H9 (cell line): Measurements from ENCODE around the gene AGPAT1. TPM values are rescaled to one million over a fixed set of nuclear protein-coding genes. Genes with fewer than 3 reads are reported as not detected.

Source experiments
- DNase-seq: peaks from one replicate; pipeline ENCODE4 v3.0.0-alpha.2; 2017
- H2AFZ ChIP-seq: one replicate; pipeline ENCODE4 v1.6.1; 2013; ENCODE audit warnings: mild to moderate bottlenecking, low read length, control low read depth, moderate library complexity
- H2AK5ac ChIP-seq: 2 replicates; pipeline ENCODE4 v1.6.1; 2013; ENCODE audit warnings: low read length, control low read depth, mixed read lengths; ENCODE audit not compliant: insufficient read length
- H2BK120ac ChIP-seq: one replicate; pipeline ENCODE4 v1.6.1; 2013; ENCODE audit warnings: low read depth, mild to moderate bottlenecking, low read length, control low read depth, inconsistent platforms; ENCODE audit not compliant: poor library complexity, severe bottlenecking
- H2BK12ac ChIP-seq: 2 replicates; pipeline ENCODE4 v1.6.1; 2013; ENCODE audit warnings: low read length, control low read depth, mixed read lengths, low read depth; ENCODE audit not compliant: insufficient read length
- H2BK15ac ChIP-seq: 2 replicates; pipeline ENCODE4 v1.6.1; 2013; ENCODE audit warnings: low read depth, low read length, control low read depth
- H2BK20ac ChIP-seq: one replicate; pipeline ENCODE4 v1.6.1; 2013; ENCODE audit warnings: low read depth, mild to moderate bottlenecking, low read length, control low read depth, inconsistent platforms; ENCODE audit not compliant: poor library complexity, severe bottlenecking
- H2BK5ac ChIP-seq: 2 replicates; pipeline ENCODE4 v1.6.1; 2013; ENCODE audit warnings: low read length, control low read depth, mixed read lengths; ENCODE audit not compliant: insufficient read length
- H3K14ac ChIP-seq: 2 replicates; pipeline ENCODE4 v1.6.1; 2013; ENCODE audit warnings: low read length, control low read depth; ENCODE audit not compliant: insufficient read depth
- H3K18ac ChIP-seq: 2 replicates; pipeline ENCODE4 v1.6.1; 2013; ENCODE audit warnings: low read depth, mild to moderate bottlenecking, mixed read lengths, low read length, control low read depth; ENCODE audit not compliant: insufficient read length
- H3K23ac ChIP-seq: 2 replicates; pipeline ENCODE4 v1.6.1; 2013; ENCODE audit warnings: low read length, control low read depth, mixed read lengths, low read depth; ENCODE audit not compliant: insufficient read length
- H3K23me2 ChIP-seq: 2 replicates; pipeline ENCODE4 v1.6.1; 2013; ENCODE audit warnings: low read depth, mild to moderate bottlenecking, mixed read lengths, low read length, control low read depth; ENCODE audit not compliant: insufficient read length, poor library complexity, severe bottlenecking
- H3K27ac ChIP-seq: 2 replicates; pipeline ENCODE4 v1.5.1; 2013; ENCODE audit warnings: low read length, control low read depth, mixed read lengths, low read depth; ENCODE audit not compliant: insufficient read length
- H3K27me3 ChIP-seq: 2 replicates; pipeline ENCODE4 v1.6.1; 2013; ENCODE audit warnings: low read length, control low read depth, inconsistent platforms; ENCODE audit not compliant: insufficient read depth
- H3K4ac ChIP-seq: 2 replicates; pipeline ENCODE4 v1.6.1; 2013; ENCODE audit warnings: low read depth, mild to moderate bottlenecking, control low read depth, inconsistent platforms, low read length, moderate library complexity
- H3K4me1 ChIP-seq: 2 replicates; pipeline ENCODE4 v1.6.1; 2013; ENCODE audit warnings: low read length, control low read depth, inconsistent platforms; ENCODE audit not compliant: insufficient read depth
- H3K4me2 ChIP-seq: 2 replicates; pipeline ENCODE4 v1.6.1; 2013; ENCODE audit warnings: low read length, control low read depth, mixed read lengths; ENCODE audit not compliant: insufficient read length, insufficient read depth
- H3K56ac ChIP-seq: 2 replicates; pipeline ENCODE4 v1.6.1; 2013; ENCODE audit warnings: low read depth, mild to moderate bottlenecking, mixed read lengths, low read length, control low read depth; ENCODE audit not compliant: insufficient read length
- H3K79me1 ChIP-seq: 2 replicates; pipeline ENCODE4 v1.6.1; 2013; ENCODE audit warnings: low read depth, mild to moderate bottlenecking, moderate library complexity, low read length, control low read depth, inconsistent platforms; ENCODE audit not compliant: insufficient read depth, poor library complexity, severe bottlenecking
- H3K79me2 ChIP-seq: 2 replicates; pipeline ENCODE4 v1.6.1; 2013; ENCODE audit warnings: low read length, control low read depth, inconsistent platforms; ENCODE audit not compliant: insufficient read depth
- H3K9ac ChIP-seq: 2 replicates; pipeline ENCODE4 v1.6.1; 2013; ENCODE audit warnings: low read length, control low read depth, mixed read lengths; ENCODE audit not compliant: insufficient read length; ENCODE audit errors: extremely low read depth
- H3K9me3 ChIP-seq: one replicate; pipeline ENCODE4 v1.6.1; 2013; ENCODE audit warnings: low read depth, low read length, inconsistent platforms; ENCODE audit not compliant: control insufficient read depth
- H3T11ph ChIP-seq: one replicate; pipeline ENCODE4 v1.6.1; 2013; ENCODE audit warnings: mild to moderate bottlenecking, low read length, control low read depth, inconsistent platforms
- H4K20me1 ChIP-seq: one replicate; pipeline ENCODE4 v1.6.1; 2013; ENCODE audit not compliant: control insufficient read depth, insufficient read length, insufficient read depth
- H4K5ac ChIP-seq: 2 replicates; pipeline ENCODE4 v1.6.1; 2013; ENCODE audit warnings: low read depth, mild to moderate bottlenecking, mixed read lengths, low read length, control low read depth; ENCODE audit not compliant: insufficient read length
- H4K8ac ChIP-seq: replicated peaks from 2 replicates; pipeline ENCODE4 v1.6.1; 2013; ENCODE audit warnings: low read length, control low read depth, mixed read lengths, low read depth; ENCODE audit not compliant: insufficient read length
- H4K91ac ChIP-seq: 2 replicates; pipeline ENCODE4 v1.6.1; 2013; ENCODE audit warnings: low read depth, mild to moderate bottlenecking, moderate library complexity, mixed read lengths, low read length, control low read depth; ENCODE audit not compliant: insufficient read length
- H3K27ac Mint-ChIP-seq, 3 experiments: 2 replicates in 2 of 3; 3 replicates in 1 of 3; pipeline ENCODE4 v1.8.0; 2020 to 2021; ENCODE audit warnings: mixed read lengths in 3 of 3, mild to moderate bottlenecking in 1 of 3, moderate library complexity in 1 of 3
- H3K27me3 Mint-ChIP-seq: 2 replicates; pipeline ENCODE4 v1.8.0; 2021; ENCODE audit warnings: low read depth, mild to moderate bottlenecking, moderate library complexity, mixed read lengths
- H3K36me3 Mint-ChIP-seq, 3 experiments: 2 replicates in 2 of 3; 3 replicates in 1 of 3; pipeline ENCODE4 v1.8.0; 2020 to 2021; ENCODE audit warnings: low read depth in 3 of 3, mixed read lengths in 3 of 3; ENCODE audit not compliant: insufficient read depth in 1 of 3
- H3K4me1 Mint-ChIP-seq, 2 experiments: 2 replicates each; pipeline ENCODE4 v1.8.0; 2020; ENCODE audit warnings: mixed read lengths in 2 of 2
- H3K4me3 Mint-ChIP-seq, 2 experiments: 2 replicates in 1 of 2; 3 replicates in 1 of 2; pipeline ENCODE4 v1.8.0; 2020 to 2021; ENCODE audit warnings: mild to moderate bottlenecking in 2 of 2, mixed read lengths in 2 of 2, moderate library complexity in 1 of 2
- H3K9me3 Mint-ChIP-seq, 2 experiments: 2 replicates in 1 of 2; 3 replicates in 1 of 2; pipeline ENCODE4 v1.8.0; 2020; ENCODE audit warnings: mild to moderate bottlenecking in 2 of 2, mixed read lengths in 2 of 2, moderate library complexity in 1 of 2
- CTCF ChIP-seq: fragments of 200-600 bp; sonication (generic); conservative IDR thresholded peaks from 3 replicates; pipeline ENCODE4 v1.8.0; 2021; ENCODE audit warnings: antibody characterized with exemption, mild to moderate bottlenecking
- WGBS: extraction: QIAGEN DNeasy Blood & Tissue Kit; methylation state at CpG from one replicate; pipeline ENCODE4 v1.1.7; 2013; ENCODE audit warnings: missing lambda C conversion rate, low lambda C conversion rate, mixed read lengths; ENCODE audit not compliant: insufficient read length; ENCODE audit errors: extremely low coverage; 5-methylcytosine and 5-hydroxymethylcytosine counted together
- total RNA-seq: library from RNA; stranded (reverse); gene quantifications from 2 replicates; pipeline ENCODE4 v1.2.1, GENCODE V29; 2021

The AGPAT1 gene
- total RNA-seq, 1 experiment from 2014 or later, result 89.5 TPM

GRCh38 chr6:32129297-32130088 is 46.4 kb downstream of the AGPAT1 start:
- no peak overlapping the region for H2BK20ac ChIP-seq
- Mint-ChIP-seq H3K4me3 (peak overlapping the region; percentile 88 to 99), H3K36me3 (peaks cover 4 to 16% (median 10%) of the 10 kb centered on the region in 3 experiments; a peak in 6 of 7 replicates), H3K4me1 (peaks cover 22 to 35% of the 10 kb centered on the region in 2 experiments), H3K27ac (peak overlapping the region; percentile 93 to 97 (median 95); a peak in 6 of 7 replicates), H3K9me3 (no peaks in the 10 kb centered on the region), H3K27me3 (peaks cover 2% of the 10 kb centered on the region)
- no peak overlapping the region for H2AFZ ChIP-seq
- H3K23ac ChIP-seq, result no peak overlapping the region
- H2BK12ac ChIP-seq, result no peak overlapping the region
- H3K23me2 ChIP-seq, result peaks cover 3% of the 10 kb centered on the region
- H2BK5ac ChIP-seq, result no peak overlapping the region
- no peak overlapping the region for H3T11ph ChIP-seq
- H3K4me2 ChIP-seq, result peak overlapping the region; percentile 79
- no peaks in the 10 kb centered on the region for H3K79me1 ChIP-seq
- no peak for TF ChIP-seq CTCF
- H3K56ac ChIP-seq, result no peak overlapping the region
- no peaks in the 10 kb centered on the region for H3K79me2 ChIP-seq
- H2BK15ac ChIP-seq, result no peak overlapping the region
- no peak overlapping the region for H3K18ac ChIP-seq
- no peaks in the 10 kb centered on the region for H3K27me3 ChIP-seq
- no peak overlapping the region for H3K4ac ChIP-seq
- H3K9me3 ChIP-seq, result no peaks in the 10 kb centered on the region
- H2BK120ac ChIP-seq, result no peak overlapping the region
- H4K5ac ChIP-seq, result no peak overlapping the region
- no peak overlapping the region for H3K14ac ChIP-seq
- no peak for DNase-seq
- no peak overlapping the region for H2AK5ac ChIP-seq
- no peaks in the 10 kb centered on the region for H4K20me1 ChIP-seq
- no peak overlapping the region for H3K27ac ChIP-seq
- H3K4me1 ChIP-seq, result no peaks in the 10 kb centered on the region
- H4K91ac ChIP-seq, result no peak overlapping the region
- no CpG with 5 or more reads among the region's 22 CpGs for WGBS
- no peak overlapping the region for H4K8ac ChIP-seq
- H3K9ac ChIP-seq, result peak overlapping the region; percentile 28
